Keratinocyte (primary cell): Measurements from ENCODE around the gene KLF11. TPM values are rescaled to one million over a fixed set of nuclear protein-coding genes. Genes with fewer than 3 reads are reported as not detected.

Experiments
- DNase-seq: peaks from one replicate; pipeline ENCODE4 v3.0.0-alpha.2; 2011; ENCODE audit warnings: low read depth, missing footprints, low spot score
- FAIRE-seq: peaks from 2 replicates; lab custom pipeline; 2011; peaks lifted over from hg19 to GRCh38; lab: Jason Lieb, UNC
- H2AFZ ChIP-seq: 2 replicates; pipeline ENCODE4 v1.6.0; 2012; ENCODE audit warnings: low read length, control low read depth, inconsistent platforms; ENCODE audit not compliant: control insufficient read depth
- H3K27ac ChIP-seq: 2 replicates; pipeline ENCODE4 v1.5.1; 2011; ENCODE audit warnings: low read length; ENCODE audit not compliant: control insufficient read depth, insufficient read depth
- H3K27me3 ChIP-seq: 3 replicates; pipeline ENCODE4 v1.6.0; 2011; ENCODE audit warnings: low read length; ENCODE audit not compliant: control insufficient read depth, insufficient read depth; ENCODE audit errors: extremely low read depth
- H3K36me3 ChIP-seq, 2 experiments: 2 replicates in 1 of 2; 3 replicates in 1 of 2; pipeline ENCODE4 v1.5.1; 2011; ENCODE audit warnings: low read length in 2 of 2, mild to moderate bottlenecking in 1 of 2; ENCODE audit not compliant: control insufficient read depth in 2 of 2, insufficient read depth in 2 of 2; ENCODE audit errors: extremely low read depth in 1 of 2
- H3K4me1 ChIP-seq: 3 replicates; pipeline ENCODE4 v1.5.1; 2011; ENCODE audit warnings: low read length; ENCODE audit not compliant: control insufficient read depth, insufficient read depth; ENCODE audit errors: extremely low read depth
- H3K4me2 ChIP-seq: 3 replicates; pipeline ENCODE4 v1.6.0; 2011; ENCODE audit warnings: low read depth, low read length; ENCODE audit not compliant: control insufficient read depth, insufficient read depth; ENCODE audit errors: extremely low read depth
- H3K4me3 ChIP-seq, 3 experiments: fragments of 200-600 bp in 1 of 3; sonication (generic) in 1 of 3; 2 replicates in 2 of 3; 3 replicates in 1 of 3; pipeline ENCODE4 v1.5.1; 2011 to 2016; ENCODE audit warnings: low read length in 3 of 3, mild to moderate bottlenecking in 3 of 3, control low read depth in 2 of 3, inconsistent platforms in 1 of 3, low read depth in 1 of 3, mixed read lengths in 1 of 3, mixed run types in 1 of 3, moderate library complexity in 1 of 3; ENCODE audit not compliant: control insufficient read depth in 2 of 3, insufficient read depth in 2 of 3; ENCODE audit errors: extremely low read depth in 1 of 3
- H3K79me2 ChIP-seq: 2 replicates; pipeline ENCODE4 v1.6.0; 2012; ENCODE audit warnings: low read length; ENCODE audit not compliant: control insufficient read depth, insufficient read depth
- H3K9ac ChIP-seq: 3 replicates; pipeline ENCODE4 v1.6.0; 2011; ENCODE audit warnings: low read length; ENCODE audit not compliant: control insufficient read depth, insufficient read depth; ENCODE audit errors: extremely low read depth
- H3K9me1 ChIP-seq: 3 replicates; pipeline ENCODE4 v1.6.0; 2011; ENCODE audit warnings: low read length; ENCODE audit not compliant: control insufficient read depth, insufficient read depth; ENCODE audit errors: extremely low read depth
- H3K9me3 ChIP-seq: 2 replicates; pipeline ENCODE4 v1.5.1; 2012; ENCODE audit warnings: low read depth, low read length; ENCODE audit not compliant: control insufficient read depth
- H4K20me1 ChIP-seq: 3 replicates; pipeline ENCODE4 v1.6.0; 2011; ENCODE audit warnings: low read length; ENCODE audit not compliant: control insufficient read depth, insufficient read depth; ENCODE audit errors: extremely low read depth
- EZH2 ChIP-seq: IDR thresholded peaks from one replicate; pipeline ENCODE4 v1.6.1; 2012; ENCODE audit warnings: inconsistent platforms, mild to moderate bottlenecking, low read length, moderate library complexity
- dilution Hi-C: fragments of 300-500 bp; cut with MboI; formaldehyde crosslinking; loops from one replicate; pipeline ENCODE4 v1.7.0; 2020; ENCODE audit warnings: low sequenced_read_pairs; ENCODE audit not compliant: extremely low pct_ligation_motif_present
- polyA plus RNA-seq, 5 experiments: library from polyadenylated mRNA; depleted of rRNA in 3 of 5; stranded (reverse) in 3 of 5; stranded (forward) in 1 of 5; unstranded in 1 of 5; fragments of >200 nt; gene quantifications; 1 replicate in 1 of 5; 2 replicates in 3 of 5; 3 replicates in 1 of 5; pipeline versions ENCODE4 v1.2.1 to v1.2.3, GENCODE V29; 2011 to 2012; ENCODE audit warnings: missing spikeins in 2 of 5, low read depth in 1 of 5, low replicate concordance in 1 of 5
- TF ChIP-seq, protein P1 (sequence below), 3 experiments: IDR thresholded peaks in 1 of 3; conservative IDR thresholded peaks in 1 of 3; optimal IDR thresholded peaks in 1 of 3; 2 replicates in 2 of 3; 3 replicates in 1 of 3; pipeline versions ENCODE3 to v1.5.1; 2011; ENCODE audit warnings: low read length in 3 of 3, mild to moderate bottlenecking in 3 of 3, moderate library complexity in 2 of 3, control low read depth in 1 of 3, inconsistent platforms in 1 of 3; ENCODE audit not compliant: insufficient read depth in 2 of 3; ENCODE audit errors: extremely low read depth in 1 of 3

The KLF11 gene
- polyA plus RNA-seq, 1 donor (not counting 4 experiments of a cell fraction or from before 2014, with no cell fraction given): 7.0 TPM

- H3K36me3 ChIP-seq: no peaks in the 10 kb centered on the region
- H3K27ac ChIP-seq: no peak overlapping the region
- H3K79me2 ChIP-seq: no peaks in the 10 kb centered on the region
- no peaks in the 10 kb centered on the region for H3K9me3 ChIP-seq
- H3K9me1 ChIP-seq: no peaks in the 10 kb centered on the region
- no peak for TF ChIP-seq EZH2
- TF ChIP-seq, protein P1, sequence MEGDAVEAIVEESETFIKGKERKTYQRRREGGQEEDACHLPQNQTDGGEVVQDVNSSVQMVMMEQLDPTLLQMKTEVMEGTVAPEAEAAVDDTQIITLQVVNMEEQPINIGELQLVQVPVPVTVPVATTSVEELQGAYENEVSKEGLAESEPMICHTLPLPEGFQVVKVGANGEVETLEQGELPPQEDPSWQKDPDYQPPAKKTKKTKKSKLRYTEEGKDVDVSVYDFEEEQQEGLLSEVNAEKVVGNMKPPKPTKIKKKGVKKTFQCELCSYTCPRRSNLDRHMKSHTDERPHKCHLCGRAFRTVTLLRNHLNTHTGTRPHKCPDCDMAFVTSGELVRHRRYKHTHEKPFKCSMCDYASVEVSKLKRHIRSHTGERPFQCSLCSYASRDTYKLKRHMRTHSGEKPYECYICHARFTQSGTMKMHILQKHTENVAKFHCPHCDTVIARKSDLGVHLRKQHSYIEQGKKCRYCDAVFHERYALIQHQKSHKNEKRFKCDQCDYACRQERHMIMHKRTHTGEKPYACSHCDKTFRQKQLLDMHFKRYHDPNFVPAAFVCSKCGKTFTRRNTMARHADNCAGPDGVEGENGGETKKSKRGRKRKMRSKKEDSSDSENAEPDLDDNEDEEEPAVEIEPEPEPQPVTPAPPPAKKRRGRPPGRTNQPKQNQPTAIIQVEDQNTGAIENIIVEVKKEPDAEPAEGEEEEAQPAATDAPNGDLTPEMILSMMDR (optimal IDR thresholded peaks at IDR 0.05 in 1 of 3, IDR thresholded peaks at IDR 0.05 in 1 of 3, conservative IDR thresholded peaks at IDR 0.05 in 1 of 3; ENCODE audit: extremely low read depth in 1 of 3, insufficient read depth in 2 of 3, low read length in 3 of 3): no peak
- H3K4me2 ChIP-seq: peak overlapping the region; percentile 77
- peak overlapping the region; percentile 23 for H2AFZ ChIP-seq
- DNase-seq: no peak
- H4K20me1 ChIP-seq: no peaks in the 10 kb centered on the region
- H3K4me1 ChIP-seq: no peaks in the 10 kb centered on the region
- peak overlapping the region; percentile 7 to 48 (median 46) for H3K4me3 ChIP-seq
- H3K9ac ChIP-seq: peak overlapping the region; percentile 28
- FAIRE-seq: no peak
- dilution Hi-C loops: no loop called here
- H3K27me3 ChIP-seq: peaks cover 62% of the 10 kb centered on the region
Measured at GRCh38 chr2:10078704-10079265, 35.4 kb downstream of the KLF11 start.

DNA sequence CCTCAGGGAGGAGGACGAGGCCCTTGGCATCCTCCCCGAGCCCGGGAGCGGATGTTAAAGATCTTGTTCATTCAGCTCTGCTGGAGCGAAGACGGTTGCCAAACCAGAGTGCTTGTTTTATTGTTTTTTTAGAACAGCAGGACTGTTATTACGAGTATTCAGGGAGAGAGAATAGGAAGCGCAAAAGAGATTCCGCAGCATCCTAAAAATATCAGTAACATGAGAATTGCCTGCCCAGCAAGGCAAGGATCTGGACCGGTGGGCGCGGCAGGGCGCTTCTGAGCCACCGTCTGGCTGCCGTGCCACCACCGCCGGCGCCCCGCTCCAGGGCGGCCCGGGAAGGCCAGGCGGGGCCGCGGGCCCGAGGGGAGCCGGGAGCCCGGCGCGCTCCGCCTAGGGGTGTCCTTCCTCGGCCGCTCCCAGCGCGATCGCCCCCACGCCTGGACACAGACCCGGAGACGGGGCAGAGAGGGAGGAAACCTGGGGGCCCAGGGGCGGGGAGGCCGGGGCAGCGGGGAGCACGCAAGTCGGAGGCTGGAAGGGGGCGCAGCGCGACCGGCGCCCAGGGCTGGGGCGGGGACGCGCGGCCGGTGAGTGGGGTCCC lies 36.0 kb downstream of the KLF11 start:
- Histone ChIP-seq H3K36me3 (no peaks in the 10 kb centered on the region), H4K20me1 (no peaks in the 10 kb centered on the region), H3K4me3 (peak overlapping the region; percentile 24 to 48 (median 46)), H3K9ac (peak overlapping the region; percentile 28), H3K4me2 (peak overlapping the region; percentile 77), H3K4me1 (no peaks in the 10 kb centered on the region), H3K79me2 (no peaks in the 10 kb centered on the region), H3K9me3 (no peaks in the 10 kb centered on the region), H3K27me3 (peaks cover 63% of the 10 kb centered on the region), H3K9me1 (no peaks in the 10 kb centered on the region), H3K27ac (no peak overlapping the region), H2AFZ (peak overlapping the region; percentile 23)
- DNase-seq (no peak), FAIRE-seq (no peak)
- TF ChIP-seq, protein P1 (optimal IDR thresholded peaks at IDR 0.05 in 1 of 3, IDR thresholded peaks at IDR 0.05 in 1 of 3, conservative IDR thresholded peaks at IDR 0.05 in 1 of 3; ENCODE audit: extremely low read depth in 1 of 3, insufficient read depth in 2 of 3, low read length in 3 of 3): no peak
- TF ChIP-seq EZH2: no peak
- dilution Hi-C loops: no loop called here
